Fibroblast of pulmonary artery (primary cell): ENCODE measurements around the gene CES3.

Experiments used
- DNase-seq: peaks from one replicate; pipeline ENCODE4 v3.0.0-alpha.2; 2010; ENCODE audit warnings: low read depth
- H3K4me3 ChIP-seq: replicated peaks from 2 replicates; pipeline ENCODE4 v1.5.1; 2011; ENCODE audit warnings: low read depth, mild to moderate bottlenecking, control low read depth, low read length, moderate library complexity
- TF ChIP-seq, protein P1 (sequence below): IDR thresholded peaks from 2 replicates; pipeline ENCODE4 v1.5.1; 2011; ENCODE audit warnings: mild to moderate bottlenecking, control low read depth, low read length, inconsistent platforms; ENCODE audit errors: missing control alignments

CES3 gene

GRCh38 chr16:66920924-66921680 lies 40.0 kb upstream of the CES3 start:
- no peak overlapping the region for H3K4me3 ChIP-seq
- TF ChIP-seq, protein P1, sequence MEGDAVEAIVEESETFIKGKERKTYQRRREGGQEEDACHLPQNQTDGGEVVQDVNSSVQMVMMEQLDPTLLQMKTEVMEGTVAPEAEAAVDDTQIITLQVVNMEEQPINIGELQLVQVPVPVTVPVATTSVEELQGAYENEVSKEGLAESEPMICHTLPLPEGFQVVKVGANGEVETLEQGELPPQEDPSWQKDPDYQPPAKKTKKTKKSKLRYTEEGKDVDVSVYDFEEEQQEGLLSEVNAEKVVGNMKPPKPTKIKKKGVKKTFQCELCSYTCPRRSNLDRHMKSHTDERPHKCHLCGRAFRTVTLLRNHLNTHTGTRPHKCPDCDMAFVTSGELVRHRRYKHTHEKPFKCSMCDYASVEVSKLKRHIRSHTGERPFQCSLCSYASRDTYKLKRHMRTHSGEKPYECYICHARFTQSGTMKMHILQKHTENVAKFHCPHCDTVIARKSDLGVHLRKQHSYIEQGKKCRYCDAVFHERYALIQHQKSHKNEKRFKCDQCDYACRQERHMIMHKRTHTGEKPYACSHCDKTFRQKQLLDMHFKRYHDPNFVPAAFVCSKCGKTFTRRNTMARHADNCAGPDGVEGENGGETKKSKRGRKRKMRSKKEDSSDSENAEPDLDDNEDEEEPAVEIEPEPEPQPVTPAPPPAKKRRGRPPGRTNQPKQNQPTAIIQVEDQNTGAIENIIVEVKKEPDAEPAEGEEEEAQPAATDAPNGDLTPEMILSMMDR: no peak
- no peak for DNase-seq

DNA sequence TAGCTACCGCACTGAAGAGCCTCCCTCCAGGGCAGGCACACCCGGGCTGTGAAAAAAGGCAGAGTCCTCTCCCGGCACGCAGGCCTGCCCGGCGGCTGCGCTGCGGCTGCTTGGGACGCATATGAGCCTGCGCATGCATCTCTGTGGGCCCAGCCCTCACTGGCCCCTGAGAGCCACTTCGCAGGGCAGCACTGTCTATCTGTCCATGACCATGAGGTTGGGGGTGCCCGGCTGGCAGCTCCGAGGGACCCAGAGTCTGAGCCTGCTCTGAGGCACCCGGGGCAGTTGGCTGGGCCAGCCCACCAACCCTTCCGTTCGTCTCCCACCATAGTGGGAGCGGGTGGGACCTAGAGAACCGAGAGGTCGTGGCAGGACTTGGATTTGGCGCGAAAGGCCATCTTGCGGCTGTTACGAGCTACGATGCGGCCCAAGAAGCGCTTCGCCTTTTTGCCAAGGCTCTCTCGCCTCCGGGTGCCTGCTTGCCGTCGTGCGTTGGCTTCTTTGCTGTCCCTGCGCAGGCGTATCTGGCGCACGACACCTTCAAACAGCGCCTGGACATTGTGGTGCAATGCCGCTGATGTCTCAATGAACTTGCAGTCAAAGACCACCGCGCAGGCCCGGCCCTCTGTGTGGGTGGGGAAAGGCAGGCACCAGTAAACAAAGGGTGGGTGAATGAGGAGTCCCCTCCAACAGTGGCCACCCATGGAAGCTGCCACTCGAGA lies 39.2 kb upstream of the CES3 start:
- no peak for DNase-seq
- no peak overlapping the region for H3K4me3 ChIP-seq
- TF ChIP-seq, protein P1: no peak

GRCh38 chr16:66923247-66923731 lies 37.8 kb upstream of the CES3 start:
- DNase-seq: peak; percentile 69
- no peak overlapping the region for H3K4me3 ChIP-seq

GRCh38 chr16:66923866-66924265 lies 37.2 kb upstream of the CES3 start:
- no peak overlapping the region for H3K4me3 ChIP-seq
- DNase-seq: no peak
- TF ChIP-seq, protein P1: no peak

More at GRCh38 chr16:66923247-66923731, 37.8 kb upstream of the CES3 start:
- TF ChIP-seq, protein P1: no peak

- DNase-seq: no peak
- TF ChIP-seq, protein P1: no peak
- peak overlapping the region; percentile 30 for H3K4me3 ChIP-seq
Measured at GRCh38 chr16:66924527-66925321, 36.3 kb upstream of the CES3 start.

DNA sequence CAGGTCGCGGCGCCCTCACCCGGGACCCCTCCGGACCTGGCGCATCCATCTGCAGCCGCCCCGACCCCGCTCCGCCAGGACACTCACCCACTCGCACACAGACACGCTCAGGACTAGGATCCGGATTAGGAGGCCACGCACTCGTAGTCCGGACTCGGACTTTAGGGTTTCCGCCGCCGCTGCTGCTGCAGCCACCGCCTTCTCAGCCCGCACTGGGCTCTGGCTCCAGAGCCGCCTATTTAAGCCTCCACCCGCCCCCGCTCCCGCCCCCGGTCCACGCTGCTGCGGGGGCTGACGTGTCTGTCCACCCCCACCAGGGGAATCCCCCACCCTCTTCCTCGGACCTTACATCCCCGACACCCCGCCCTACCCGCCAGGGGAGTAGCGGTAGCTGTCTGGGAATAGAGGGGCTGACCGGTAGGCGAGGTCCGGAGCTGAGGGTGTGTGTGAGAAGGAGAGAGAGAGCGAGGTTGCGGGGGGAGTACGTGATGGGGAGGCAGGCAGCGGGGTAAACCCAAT lies 35.7 kb upstream of the CES3 start, which contains the start of gene RRAD:
TSS of gene RRAD (minus strand) at position 214 of the 519 bp plus-strand sequence. CDS start 356 bp downstream, outside the sequence.
- DNase-seq: peak; percentile 36
- TF ChIP-seq, protein P1: no peak
- H3K4me3 ChIP-seq: peak within 1 kb of the TSS; percentile 30
